Activated CD4-positive, alpha-beta T cell treated with anti-CD3 and anti-CD28 coated beads, Interleukin-2, amount 50 U/mL, for 48 hours (primary cell): ENCODE results near the gene ATMIN.

ENCODE experiments used
- DNase-seq, 2 experiments: peaks; one replicate each; pipeline ENCODE4 v3.0.0-alpha.2; 2020

ATMIN gene

GRCh38 chr16:81006813-81007695 lies 28.6 kb upstream of the ATMIN start, which contains the start of the genes CENPN and CMC2:
Gene CENPN (plus strand): TSS chr16:81007214. CDS start chr16:81011940, 4,726 bp downstream.
Gene CMC2 (minus strand): TSS chr16:81006885. CDS start chr16:80997394, 9,491 bp downstream.
- DNase-seq: peak; percentile 97 to 98

- DNase-seq: no peak
These were observed 27.2 kb upstream of the ATMIN start for GRCh38 chr16:81008505-81008789.

GRCh38 chr16:81012974-81013373 lies 22.7 kb upstream of the ATMIN start:
- no peak for DNase-seq

DNA sequence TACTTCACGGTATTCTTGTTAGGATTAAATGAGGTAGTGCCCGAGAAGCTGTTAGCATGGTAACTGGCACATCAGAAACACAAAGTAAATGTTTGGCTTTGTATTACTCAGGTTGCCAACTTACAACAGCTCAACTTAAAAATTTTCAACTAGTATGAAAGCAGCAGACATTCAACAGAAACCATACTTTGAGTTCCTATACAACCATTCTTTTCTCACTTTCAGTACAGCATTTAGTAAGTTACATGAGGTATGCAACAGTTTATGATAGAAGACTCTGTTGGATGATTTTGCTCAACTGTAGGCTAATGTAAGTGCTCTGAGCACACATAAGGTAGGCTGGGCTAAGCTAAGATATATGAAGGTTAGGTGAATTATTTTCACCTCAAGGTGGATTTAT lies 21.0 kb upstream of the ATMIN start:
- no peak for DNase-seq

GRCh38 chr16:81018496-81018895 lies 17.1 kb upstream of the ATMIN start:
- DNase-seq: no peak

GRCh38 chr16:81026429-81026828 lies 9.2 kb upstream of the ATMIN start:
- no peak for DNase-seq

- peak; percentile 10 to 32 for DNase-seq
These were observed 5.6 kb upstream of the ATMIN start for GRCh38 chr16:81029930-81030604.

- DNase-seq: peak; percentile 40 to 51
These were observed 521 bp downstream of the ATMIN start for GRCh38 chr16:81035975-81036750.

GRCh38 chr16:81036751-81037350 lies 1.2 kb downstream of the ATMIN start:
- no peak for DNase-seq

DNA sequence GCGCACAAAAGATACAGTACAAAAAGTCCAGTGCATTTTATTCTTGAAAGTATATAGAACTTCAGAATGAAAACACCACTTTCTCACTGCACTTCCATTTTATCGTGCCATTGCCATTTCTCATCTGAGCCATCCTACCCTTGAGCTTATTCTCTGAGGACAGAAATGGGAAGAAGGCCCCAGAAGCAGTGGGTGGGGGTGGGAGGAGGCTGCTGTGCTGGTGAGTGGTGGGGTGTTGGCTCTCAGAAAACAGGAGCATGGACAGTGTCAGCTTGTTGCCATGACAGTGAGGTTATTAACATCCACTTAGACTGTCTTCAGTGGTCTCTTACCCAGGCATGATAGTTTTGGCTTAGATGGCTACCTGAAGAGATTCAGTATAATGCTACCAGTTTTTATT lies 4.5 kb downstream of the ATMIN start:
- DNase-seq: no peak

DNA sequence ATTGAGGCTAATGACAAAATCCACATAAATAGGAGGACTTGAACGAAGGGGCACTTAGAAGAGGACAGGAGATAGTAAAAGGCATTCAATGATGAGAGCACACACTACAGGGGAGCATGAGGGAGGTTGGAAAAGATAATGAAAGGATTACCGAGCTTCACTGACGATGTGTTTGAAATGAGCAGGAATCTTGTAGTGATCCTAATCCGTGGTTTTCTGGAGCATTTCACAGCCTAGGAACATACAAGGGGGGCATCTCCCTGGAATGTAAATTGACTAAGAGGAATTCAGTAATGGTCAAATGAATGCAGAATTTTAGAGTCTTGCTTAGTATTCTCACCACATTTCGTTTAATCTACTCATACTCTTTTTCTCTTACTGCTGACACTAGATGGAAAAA lies 5.2 kb downstream of the ATMIN start:
- no peak for DNase-seq

DNA sequence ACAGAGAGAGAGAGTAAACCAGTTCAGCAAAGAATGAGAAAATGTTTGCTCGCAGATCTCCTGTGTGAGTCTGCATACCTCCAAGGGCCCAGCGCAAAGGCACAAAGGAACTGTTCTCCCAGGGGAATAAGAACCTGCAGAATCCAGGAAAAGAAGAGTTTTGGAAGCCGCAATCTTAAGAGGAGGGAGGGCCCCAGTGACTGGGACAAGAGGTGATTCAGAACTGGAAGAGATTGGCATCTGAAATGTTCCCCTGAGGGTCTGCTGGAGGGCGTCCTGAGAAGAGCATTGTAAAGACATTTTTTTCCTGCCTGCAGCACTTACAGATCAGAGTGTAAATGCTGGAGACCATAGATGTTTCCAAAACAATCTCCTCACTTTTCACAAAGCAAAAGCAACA lies 6.1 kb downstream of the ATMIN start:
- no peak for DNase-seq

GRCh38 chr16:81042821-81043220 lies 7.2 kb downstream of the ATMIN start:
- no peak for DNase-seq

- DNase-seq: no peak
These were observed 18.1 kb downstream of the ATMIN start for GRCh38 chr16:81053761-81054160.

- no peak for DNase-seq
These were observed 25.1 kb downstream of the ATMIN start for GRCh38 chr16:81060576-81061306.

DNA sequence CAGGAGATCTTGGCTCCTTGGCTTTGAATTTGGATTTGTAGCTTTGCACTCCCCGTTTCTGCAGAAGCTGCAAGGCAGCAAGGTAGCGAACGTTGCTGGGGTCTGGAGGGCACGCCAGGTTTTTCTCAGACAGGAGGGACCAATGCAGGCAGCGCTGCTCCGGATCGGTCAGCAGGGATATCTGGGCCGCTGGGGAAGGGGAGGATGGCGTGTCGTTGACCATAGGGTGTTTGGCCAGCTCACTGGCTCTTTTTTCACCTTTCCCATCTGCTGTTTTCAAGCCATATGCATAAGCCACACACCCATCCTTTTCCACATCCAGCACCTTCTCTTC lies 25.6 kb downstream of the ATMIN start:
- no peak for DNase-seq

DNA sequence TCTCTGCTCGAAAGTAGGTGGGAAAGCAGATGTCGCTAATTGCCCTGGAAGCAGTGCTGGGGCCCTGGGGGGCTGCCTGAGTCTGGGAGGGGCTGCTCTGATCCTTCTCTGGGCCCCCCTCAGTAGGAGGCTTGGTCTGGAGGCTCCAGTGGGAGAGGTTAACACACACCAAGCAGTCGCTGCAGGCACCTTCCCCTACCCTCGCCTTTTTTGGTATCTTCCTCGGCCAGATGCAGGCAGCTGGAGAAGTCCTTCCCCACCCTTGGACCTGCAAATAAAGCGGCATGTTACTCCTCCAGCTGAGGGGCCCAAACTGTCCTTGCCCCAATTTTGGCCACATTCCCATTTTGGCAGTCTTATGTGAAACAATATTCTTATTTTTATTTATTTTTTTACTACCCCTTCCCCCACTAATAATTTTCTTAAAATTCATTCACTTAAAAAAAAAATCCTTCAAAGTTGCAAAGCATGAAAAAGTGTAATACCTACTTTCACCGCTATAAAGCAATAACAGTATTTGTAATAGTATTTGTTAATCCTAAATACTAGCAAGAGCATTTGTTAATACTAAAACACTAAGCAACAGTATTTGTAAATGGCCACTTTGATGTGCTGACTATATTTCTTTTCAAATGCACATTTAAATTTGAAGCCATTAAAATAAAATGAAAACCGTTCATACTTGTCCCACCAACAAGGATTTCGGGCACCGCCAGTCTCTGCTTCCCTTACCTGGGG lies 26.4 kb downstream of the ATMIN start:
- no peak for DNase-seq

DNA sequence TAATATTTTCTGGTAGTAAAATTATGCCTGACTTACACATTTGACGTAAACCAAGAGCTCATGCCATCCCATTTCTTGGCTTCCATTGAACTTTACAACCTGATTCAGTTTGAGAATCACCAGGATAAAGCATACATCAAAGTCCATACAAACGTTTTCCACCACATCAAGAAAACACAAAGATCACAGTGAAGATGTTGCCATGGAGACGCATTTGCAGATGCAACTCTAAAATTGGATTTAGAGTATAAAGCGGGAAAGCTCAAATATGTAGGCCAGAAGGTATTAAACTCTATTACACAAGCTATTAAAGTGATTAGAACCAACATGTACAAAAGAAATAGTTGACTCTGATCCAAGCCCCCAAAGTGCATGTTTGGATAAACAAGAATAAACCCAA lies 31.0 kb downstream of the ATMIN start:
- DNase-seq: no peak

DNA sequence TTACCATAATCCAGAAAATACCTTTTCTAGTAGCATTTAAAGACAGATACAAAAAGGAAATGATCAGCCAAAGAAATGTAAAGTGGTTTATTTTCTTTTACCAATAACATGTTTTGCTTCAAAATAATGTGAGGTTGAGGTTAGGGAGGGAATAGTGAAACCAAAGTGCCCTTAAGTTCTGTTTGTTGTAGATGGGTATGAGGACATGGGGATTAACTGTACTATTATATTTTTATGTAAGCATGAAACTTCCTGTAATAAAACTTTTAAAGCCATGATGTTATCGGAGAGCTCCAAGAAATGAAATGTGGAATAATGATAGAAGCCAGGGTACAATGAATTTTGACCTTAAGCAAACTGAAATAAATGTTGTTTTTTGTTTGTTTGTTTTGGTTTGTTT lies 31.5 kb downstream of the ATMIN start:
- no peak for DNase-seq

GRCh38 chr16:81069063-81069462 lies 33.4 kb downstream of the ATMIN start:
- DNase-seq: no peak

DNA sequence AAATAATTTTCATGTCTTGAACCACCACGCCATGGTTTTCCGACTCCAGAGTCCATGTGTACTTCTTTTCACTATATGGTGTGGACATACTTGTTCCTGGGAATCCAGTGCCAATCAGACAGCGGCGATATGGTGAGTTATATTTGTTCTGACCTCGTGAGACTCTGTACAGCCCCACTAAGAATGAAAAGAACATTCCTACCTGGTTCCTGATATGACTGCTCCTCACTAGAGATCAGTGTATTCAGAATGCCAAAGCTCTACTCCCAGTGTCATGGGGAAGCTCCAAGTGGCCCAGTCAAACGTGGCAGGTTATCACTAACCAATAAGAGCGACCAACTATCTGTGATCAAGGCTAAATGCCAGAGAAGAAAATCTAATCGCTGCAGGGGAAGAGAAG lies 35.3 kb downstream of the ATMIN start:
- no peak for DNase-seq

DNA sequence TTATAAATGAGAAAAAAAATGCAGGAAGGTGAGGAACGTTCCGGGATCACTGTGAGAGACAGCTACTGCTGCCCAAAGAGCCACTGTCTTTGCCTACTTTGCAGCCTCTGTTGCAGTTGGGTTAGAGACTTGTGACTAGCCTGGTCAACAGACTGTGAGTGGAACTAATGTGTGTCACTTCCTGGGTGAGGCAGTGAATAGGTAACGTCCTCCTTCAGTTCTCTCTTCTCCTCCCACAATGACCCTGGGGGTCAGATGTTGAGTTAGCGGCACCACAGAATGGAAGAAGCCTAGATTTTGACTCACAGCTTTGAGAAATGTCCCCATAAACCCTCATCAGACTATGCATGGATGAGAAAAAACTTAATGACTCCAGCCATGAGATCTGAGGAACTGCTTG lies 36.2 kb downstream of the ATMIN start:
- no peak for DNase-seq
